ENCODE results near the gene EXOC7. TPM values are rescaled to one million over a fixed set of nuclear protein-coding genes. Genes with fewer than 3 reads are reported as not detected.

EXOC7 gene
- total RNA-seq, 2 donors from 2014 or later = 136 to 159 TPM

DNA sequence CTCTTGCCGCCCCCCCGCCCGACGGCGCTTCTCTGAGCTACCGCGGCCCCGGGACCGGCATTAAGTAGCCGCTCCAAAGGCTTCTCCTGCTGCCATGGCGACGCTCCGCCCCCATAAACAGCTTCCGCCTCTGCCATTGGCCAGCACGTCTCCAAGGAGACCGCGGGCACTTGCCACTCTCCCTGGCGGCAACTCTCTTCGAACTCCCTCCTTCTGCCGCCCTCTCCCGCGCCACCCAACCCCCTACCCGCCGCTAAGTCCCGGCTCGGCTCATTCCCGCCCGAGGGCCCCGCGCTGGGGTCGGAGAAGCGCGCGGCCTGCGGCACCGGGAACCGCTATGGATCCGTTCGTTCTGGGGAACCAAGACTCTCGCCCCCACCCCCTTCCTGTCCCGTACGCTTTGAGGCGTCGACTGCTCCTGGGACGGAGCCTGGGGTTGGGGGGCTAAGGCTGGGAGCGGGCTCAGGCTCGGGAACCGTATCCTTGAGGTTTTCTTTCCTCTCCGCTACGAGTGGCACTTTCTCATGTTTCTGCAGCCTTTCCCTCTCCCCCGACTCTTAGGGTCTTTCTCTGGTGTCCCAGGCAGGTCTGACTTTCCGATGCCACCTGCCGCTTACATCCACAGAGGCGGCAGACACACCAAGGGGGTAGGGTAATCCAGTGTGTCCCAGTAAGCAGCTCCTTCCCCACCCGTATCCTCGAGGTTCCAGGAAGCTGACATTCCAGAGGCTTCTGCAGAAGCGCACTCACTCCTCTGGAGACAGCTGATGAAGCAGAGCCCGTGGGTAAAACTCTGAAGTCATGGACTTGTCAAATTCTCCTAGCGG lies 37.8 kb upstream of the EXOC7 start, which contains the start of gene FOXJ1:
FOXJ1 (minus strand) TSS at position 34 of the 827 bp plus-strand sequence. CDS start 850 bp downstream, outside the sequence.
- intact Hi-C loops (cut with DNase I) = no loop called here
- peak; percentile 86 for DNase-seq (ENCODE audit: low spot score)
- no peaks in the 10 kb centered on the region for H3K9me3 ChIP-seq
- TF ChIP-seq, protein P1, sequence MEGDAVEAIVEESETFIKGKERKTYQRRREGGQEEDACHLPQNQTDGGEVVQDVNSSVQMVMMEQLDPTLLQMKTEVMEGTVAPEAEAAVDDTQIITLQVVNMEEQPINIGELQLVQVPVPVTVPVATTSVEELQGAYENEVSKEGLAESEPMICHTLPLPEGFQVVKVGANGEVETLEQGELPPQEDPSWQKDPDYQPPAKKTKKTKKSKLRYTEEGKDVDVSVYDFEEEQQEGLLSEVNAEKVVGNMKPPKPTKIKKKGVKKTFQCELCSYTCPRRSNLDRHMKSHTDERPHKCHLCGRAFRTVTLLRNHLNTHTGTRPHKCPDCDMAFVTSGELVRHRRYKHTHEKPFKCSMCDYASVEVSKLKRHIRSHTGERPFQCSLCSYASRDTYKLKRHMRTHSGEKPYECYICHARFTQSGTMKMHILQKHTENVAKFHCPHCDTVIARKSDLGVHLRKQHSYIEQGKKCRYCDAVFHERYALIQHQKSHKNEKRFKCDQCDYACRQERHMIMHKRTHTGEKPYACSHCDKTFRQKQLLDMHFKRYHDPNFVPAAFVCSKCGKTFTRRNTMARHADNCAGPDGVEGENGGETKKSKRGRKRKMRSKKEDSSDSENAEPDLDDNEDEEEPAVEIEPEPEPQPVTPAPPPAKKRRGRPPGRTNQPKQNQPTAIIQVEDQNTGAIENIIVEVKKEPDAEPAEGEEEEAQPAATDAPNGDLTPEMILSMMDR (IDR thresholded peaks at IDR 0.05) = peak in 1 of 4 experiments; percentile 19
- peak; percentile 67 for TF ChIP-seq POLR2A (IDR thresholded peaks at IDR 0.05)
- TF ChIP-seq POLR2AphosphoS5 (IDR thresholded peaks at IDR 0.05) = peak; percentile 67
- 8% methylated on average over 59 of the region's 59 CpGs for WGBS
- H3K4me1 ChIP-seq (replicated peaks) = no peaks in the 10 kb centered on the region
- H3K36me3 ChIP-seq = no peaks in the 10 kb centered on the region
- peak within 1 kb of the TSS; percentile 28 to 35 for H3K4me3 ChIP-seq
- H3K27me3 ChIP-seq (replicated peaks; ENCODE audit: insufficient read depth) = no peaks in the 10 kb centered on the region
- H3K27ac ChIP-seq = no peak within 1 kb of the TSS

DNA sequence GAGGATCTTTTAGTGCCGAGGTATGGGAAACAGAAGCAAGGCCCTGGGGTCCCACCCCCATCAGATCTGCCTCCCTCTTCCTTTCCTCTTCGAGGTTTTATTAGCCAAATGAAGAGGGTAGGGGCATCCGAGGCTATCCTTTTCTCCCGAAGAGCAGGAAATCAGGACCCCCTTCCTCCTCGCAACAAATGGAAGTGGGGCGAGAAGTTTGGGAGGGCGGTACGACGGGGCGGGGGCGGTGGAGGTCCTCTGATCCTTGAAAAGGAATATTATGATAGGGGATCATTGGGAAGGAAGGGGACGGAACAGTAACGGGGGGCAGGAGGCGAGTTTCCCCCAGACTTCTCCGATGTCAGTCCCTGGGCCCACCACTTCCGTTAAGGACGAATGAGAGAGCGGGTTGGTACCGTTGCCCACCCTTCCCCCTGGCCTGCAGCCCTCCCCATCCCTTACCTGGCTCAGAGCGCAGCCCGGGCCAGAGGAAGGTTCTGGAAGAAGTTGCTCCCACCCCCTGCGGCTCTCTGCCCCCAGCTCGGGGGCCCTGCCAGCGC lies 37.1 kb upstream of the EXOC7 start:
- DNase-seq (ENCODE audit: low spot score) = no peak
- intact Hi-C loops (cut with DNase I) = no loop called here
- TF ChIP-seq, protein P1 (IDR thresholded peaks at IDR 0.05) = no peak
- TF ChIP-seq POLR2A (IDR thresholded peaks at IDR 0.05) (no peak), POLR2AphosphoS5 (IDR thresholded peaks at IDR 0.05) (no peak)
- Histone ChIP-seq H3K9me3 (no peaks in the 10 kb centered on the region), H3K27ac (no peak overlapping the region), H3K36me3 (no peaks in the 10 kb centered on the region), H3K4me3 (peak overlapping the region; percentile 28 to 35), H3K4me1 (replicated peaks) (no peaks in the 10 kb centered on the region), H3K27me3 (replicated peaks; ENCODE audit: insufficient read depth) (no peaks in the 10 kb centered on the region)
- WGBS = 15% methylated on average over 24 of the region's 24 CpGs

DNA sequence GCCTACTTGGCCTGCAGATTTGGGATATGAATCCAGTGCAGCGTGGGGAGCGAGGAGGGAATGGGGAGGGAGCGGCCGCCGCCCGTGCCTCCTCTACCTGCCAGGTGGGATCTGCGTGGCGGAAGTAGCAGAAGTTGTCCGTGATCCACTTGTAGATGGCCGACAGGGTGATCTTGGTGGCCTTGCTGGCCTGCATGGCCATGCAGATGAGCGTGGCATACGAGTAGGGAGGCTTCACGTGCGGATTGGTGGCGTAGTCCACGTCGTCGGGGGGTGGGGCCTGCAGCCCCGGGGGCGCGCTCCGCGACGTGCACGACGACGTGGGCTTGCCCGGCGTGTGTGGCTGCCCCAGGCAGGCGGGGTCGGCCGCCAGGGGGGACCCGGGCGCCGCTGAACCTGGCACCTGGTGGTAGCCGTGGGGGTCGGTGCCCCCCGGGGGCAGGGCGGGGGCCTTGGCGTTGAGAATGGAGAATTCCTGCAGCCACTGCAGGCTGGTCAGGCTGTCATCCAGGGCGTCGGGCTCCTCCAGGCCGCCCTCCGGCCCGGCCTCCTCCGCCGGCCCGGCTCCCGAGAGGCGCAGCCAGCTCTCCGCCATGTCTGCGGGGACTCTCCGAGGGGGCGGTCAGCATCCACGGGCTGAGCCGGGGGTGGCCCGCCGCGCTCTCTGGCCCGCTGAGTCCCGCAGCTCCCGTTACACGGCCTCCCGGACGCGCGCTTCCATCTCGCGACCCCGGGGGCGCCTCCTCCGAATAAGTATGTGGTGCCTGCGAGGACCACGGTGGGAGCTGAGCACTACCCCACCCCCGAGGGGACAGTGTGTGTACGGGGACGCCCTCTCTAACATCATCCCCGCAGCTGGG lies 36.4 kb upstream of the EXOC7 start:
- intact Hi-C loops (cut with DNase I) = no loop called here
- H3K27me3 ChIP-seq (replicated peaks; ENCODE audit: insufficient read depth) = no peaks in the 10 kb centered on the region
- no peak overlapping the region for H3K27ac ChIP-seq
- DNase-seq (ENCODE audit: low spot score) = no peak
- H3K4me3 ChIP-seq = no peak overlapping the region
- H3K9me3 ChIP-seq = no peaks in the 10 kb centered on the region
- H3K4me1 ChIP-seq (replicated peaks) = no peaks in the 10 kb centered on the region
- WGBS = 34% methylated on average over 71 of the region's 78 CpGs
- H3K36me3 ChIP-seq = no peaks in the 10 kb centered on the region
- TF ChIP-seq, protein P1 (IDR thresholded peaks at IDR 0.05) = no peak
- no peak for TF ChIP-seq POLR2AphosphoS5 (IDR thresholded peaks at IDR 0.05)
- no peak for TF ChIP-seq POLR2A (IDR thresholded peaks at IDR 0.05)

DNA sequence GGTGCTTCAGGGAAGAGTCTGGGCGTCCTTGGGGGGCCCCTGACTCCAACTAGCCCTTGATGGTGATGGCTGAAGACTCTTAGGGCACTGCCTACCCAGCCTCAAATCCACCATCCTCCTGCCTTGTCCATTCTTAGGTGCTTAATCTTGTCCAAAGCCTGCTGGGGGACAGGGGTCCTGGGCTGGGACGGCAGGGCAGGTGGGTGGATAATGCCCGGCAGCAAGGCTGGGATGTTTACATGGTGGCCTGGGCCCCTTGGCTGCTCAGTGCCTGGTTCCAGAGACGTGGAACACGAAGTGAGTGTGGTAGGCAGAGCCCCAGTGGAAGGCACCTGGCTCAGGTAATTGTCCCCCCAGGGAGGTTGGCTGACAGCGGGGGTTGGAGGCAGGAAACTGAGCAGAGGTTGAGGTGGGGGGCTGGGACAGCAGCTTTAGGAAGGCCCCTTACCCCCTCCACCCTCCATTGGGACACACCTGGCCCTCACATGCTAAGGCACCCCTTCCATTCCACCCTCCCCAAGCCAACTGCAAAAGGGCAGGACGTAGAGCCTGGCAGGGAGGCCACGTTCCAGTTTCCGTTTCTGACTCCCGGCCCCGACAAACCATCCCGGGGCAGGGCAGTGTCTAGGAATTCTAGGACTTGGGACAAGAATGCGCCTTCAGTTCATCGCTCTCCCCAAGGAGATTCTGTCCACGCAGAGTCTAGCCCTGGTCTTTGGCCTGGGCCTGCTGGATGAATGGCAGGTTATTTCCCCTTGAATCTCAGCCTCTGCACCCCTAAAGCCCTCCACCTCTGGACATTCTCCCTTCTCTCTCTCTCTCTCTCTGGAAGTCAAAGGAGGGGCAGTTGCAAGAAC lies 35.5 kb upstream of the EXOC7 start:
- DNase-seq (ENCODE audit: low spot score) = no peak
- Histone ChIP-seq H3K4me3 (no peak overlapping the region), H3K9me3 (no peaks in the 10 kb centered on the region), H3K36me3 (no peaks in the 10 kb centered on the region), H3K4me1 (replicated peaks) (no peaks in the 10 kb centered on the region), H3K27me3 (replicated peaks; ENCODE audit: insufficient read depth) (peaks cover 3% of the 10 kb centered on the region), H3K27ac (no peak overlapping the region)
- intact Hi-C loops (cut with DNase I) = no loop called here
- 52% methylated on average over 15 of the region's 15 CpGs for WGBS
- no peak for TF ChIP-seq POLR2AphosphoS5 (IDR thresholded peaks at IDR 0.05)
- no peak for TF ChIP-seq POLR2A (IDR thresholded peaks at IDR 0.05)
- TF ChIP-seq, protein P1 (IDR thresholded peaks at IDR 0.05) = no peak

All from prostate gland (tissue), 2 donors.